Measurements from ENCODE around the gene HK3.

The HK3 gene

GRCh38 chr5:176927562-176927961, 28.4 kb upstream of the HK3 start:
- Histone ChIP-seq H3K9me3 (ENCODE audit: insufficient read depth, low read length, severe bottlenecking) (no peaks in the 10 kb centered on the region), H3K4me1 (ENCODE audit: insufficient read depth, low read length) (peaks cover 17% of the 10 kb centered on the region), H3K4me2 (ENCODE audit: insufficient read depth, low read length) (no peak overlapping the region), H3K4me3 (ENCODE audit: low read depth in 1 of 2, low read length in 2 of 2) (no peak overlapping the region), H3K9ac (ENCODE audit: low read depth, low read length) (no peak overlapping the region), H3K79me2 (ENCODE audit: insufficient read depth, low read length) (0 out of 2 replicates have a peak, but pooled peaks cover 2% of the 10 kb centered on the region), H3K27ac (ENCODE audit: low read length) (no peak overlapping the region), H3K27me3 (ENCODE audit: insufficient read depth, low read length, poor library complexity) (no peaks in the 10 kb centered on the region), H3K36me3 (ENCODE audit: insufficient read depth, low read length) (peaks cover 34% of the 10 kb centered on the region; the same call in 1 of the 2 replicates), H4K20me1 (ENCODE audit: insufficient read depth, low read length) (peaks cover 2% of the 10 kb centered on the region; the same call in 1 of the 2 replicates), H2AFZ (ENCODE audit: low read depth, low read length) (no peak overlapping the region)
- DNase-seq (no peak), ATAC-seq (ENCODE audit: insufficient read depth, low read depth) (no peak)
- TF ChIP-seq CTCF (IDR thresholded peaks at IDR 0.05; ENCODE audit: borderline replicate concordance, extremely low read depth, low read length, poor library complexity, severe bottlenecking) (no peak), EZH2 (IDR thresholded peaks at IDR 0.05; ENCODE audit: borderline replicate concordance, low read depth, low read length, severe bottlenecking) (no peak)

- peaks cover 52% of the 10 kb centered on the region; the same call in 1 of the 2 replicates for H3K36me3 ChIP-seq (ENCODE audit: insufficient read depth, low read length)
- H2AFZ ChIP-seq (ENCODE audit: low read depth, low read length), result no peak overlapping the region
- H3K27me3 ChIP-seq (ENCODE audit: insufficient read depth, low read length, poor library complexity), result no peaks in the 10 kb centered on the region
- no peak for DNase-seq
- TF ChIP-seq EZH2 (IDR thresholded peaks at IDR 0.05; ENCODE audit: borderline replicate concordance, low read depth, low read length, severe bottlenecking), result no peak
- no peak for TF ChIP-seq CTCF (IDR thresholded peaks at IDR 0.05; ENCODE audit: borderline replicate concordance, extremely low read depth, low read length, poor library complexity, severe bottlenecking)
- H4K20me1 ChIP-seq (ENCODE audit: insufficient read depth, low read length), result peaks cover 2% of the 10 kb centered on the region; the same call in 1 of the 2 replicates
- H3K79me2 ChIP-seq (ENCODE audit: insufficient read depth, low read length), result 0 out of 2 replicates have a peak, but pooled peaks cover 2% of the 10 kb centered on the region
- ATAC-seq (ENCODE audit: insufficient read depth, low read depth), result no peak
- no peaks in the 10 kb centered on the region for H3K4me1 ChIP-seq (ENCODE audit: insufficient read depth, low read length)
- no peak overlapping the region for H3K4me2 ChIP-seq (ENCODE audit: insufficient read depth, low read length)
- no peaks in the 10 kb centered on the region for H3K9me3 ChIP-seq (ENCODE audit: insufficient read depth, low read length, severe bottlenecking)
- H3K27ac ChIP-seq (ENCODE audit: low read length), result no peak overlapping the region
- no peak overlapping the region for H3K4me3 ChIP-seq (ENCODE audit: low read depth in 1 of 2, low read length in 2 of 2)
- H3K9ac ChIP-seq (ENCODE audit: low read depth, low read length), result no peak overlapping the region
These were observed 23.7 kb upstream of the HK3 start for GRCh38 chr5:176922817-176923216.

- Histone ChIP-seq H3K4me3 (ENCODE audit: low read depth in 1 of 2, low read length in 2 of 2) (no peak overlapping the region), H3K4me1 (ENCODE audit: insufficient read depth, low read length) (no peaks in the 10 kb centered on the region), H3K79me2 (ENCODE audit: insufficient read depth, low read length) (0 out of 2 replicates have a peak, but pooled peaks cover 2% of the 10 kb centered on the region), H4K20me1 (ENCODE audit: insufficient read depth, low read length) (peaks cover 2% of the 10 kb centered on the region; the same call in 1 of the 2 replicates), H3K27me3 (ENCODE audit: insufficient read depth, low read length, poor library complexity) (no peaks in the 10 kb centered on the region), H3K36me3 (ENCODE audit: insufficient read depth, low read length) (peaks cover 55% of the 10 kb centered on the region; the same call in 1 of the 2 replicates), H3K9ac (ENCODE audit: low read depth, low read length) (no peak overlapping the region), H3K27ac (ENCODE audit: low read length) (no peak overlapping the region), H3K4me2 (ENCODE audit: insufficient read depth, low read length) (no peak overlapping the region), H3K9me3 (ENCODE audit: insufficient read depth, low read length, severe bottlenecking) (no peaks in the 10 kb centered on the region), H2AFZ (ENCODE audit: low read depth, low read length) (no peak overlapping the region)
- no peak for TF ChIP-seq CTCF (IDR thresholded peaks at IDR 0.05; ENCODE audit: borderline replicate concordance, extremely low read depth, low read length, poor library complexity, severe bottlenecking)
- no peak for TF ChIP-seq EZH2 (IDR thresholded peaks at IDR 0.05; ENCODE audit: borderline replicate concordance, low read depth, low read length, severe bottlenecking)
- ATAC-seq (ENCODE audit: insufficient read depth, low read depth), result no peak
- no peak for DNase-seq
These were observed 22.6 kb upstream of the HK3 start for GRCh38 chr5:176921714-176922113.

Measured in DND-41 (cell line).